ENCODE measurements around the gene NSUN7.
"Not testable (repeated sequence)": the region's sequence is repeated elsewhere in the genome, so short reads cannot be mapped to it uniquely, and the experiment has no call there.

The NSUN7 gene

DNA sequence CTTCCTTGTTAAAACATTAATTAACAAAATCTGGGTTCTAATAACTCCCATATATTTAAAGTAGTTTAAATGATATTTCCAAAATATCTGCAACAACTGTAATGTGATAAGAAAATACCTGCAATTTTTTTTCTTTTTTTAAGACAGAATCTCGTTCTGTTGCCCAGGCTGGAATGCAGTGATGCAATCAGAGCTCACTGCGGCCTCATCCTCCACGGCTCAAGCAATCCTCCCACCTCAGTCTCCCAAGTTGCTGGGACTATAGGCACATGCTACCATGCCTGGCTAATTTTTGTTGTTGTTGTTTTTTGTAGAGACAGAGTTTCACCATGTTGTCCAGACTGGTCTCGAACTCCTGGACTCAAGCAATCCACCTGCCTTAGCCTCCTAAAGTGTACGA lies 45.7 kb upstream of the NSUN7 start:
- TF ChIP-seq EZH2 (IDR thresholded peaks at IDR 0.05; ENCODE audit: borderline replicate concordance, low read depth, low read length, severe bottlenecking), result no peak
- TF ChIP-seq, protein P1, sequence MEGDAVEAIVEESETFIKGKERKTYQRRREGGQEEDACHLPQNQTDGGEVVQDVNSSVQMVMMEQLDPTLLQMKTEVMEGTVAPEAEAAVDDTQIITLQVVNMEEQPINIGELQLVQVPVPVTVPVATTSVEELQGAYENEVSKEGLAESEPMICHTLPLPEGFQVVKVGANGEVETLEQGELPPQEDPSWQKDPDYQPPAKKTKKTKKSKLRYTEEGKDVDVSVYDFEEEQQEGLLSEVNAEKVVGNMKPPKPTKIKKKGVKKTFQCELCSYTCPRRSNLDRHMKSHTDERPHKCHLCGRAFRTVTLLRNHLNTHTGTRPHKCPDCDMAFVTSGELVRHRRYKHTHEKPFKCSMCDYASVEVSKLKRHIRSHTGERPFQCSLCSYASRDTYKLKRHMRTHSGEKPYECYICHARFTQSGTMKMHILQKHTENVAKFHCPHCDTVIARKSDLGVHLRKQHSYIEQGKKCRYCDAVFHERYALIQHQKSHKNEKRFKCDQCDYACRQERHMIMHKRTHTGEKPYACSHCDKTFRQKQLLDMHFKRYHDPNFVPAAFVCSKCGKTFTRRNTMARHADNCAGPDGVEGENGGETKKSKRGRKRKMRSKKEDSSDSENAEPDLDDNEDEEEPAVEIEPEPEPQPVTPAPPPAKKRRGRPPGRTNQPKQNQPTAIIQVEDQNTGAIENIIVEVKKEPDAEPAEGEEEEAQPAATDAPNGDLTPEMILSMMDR (IDR thresholded peaks at IDR 0.05; ENCODE audit: borderline replicate concordance, extremely low read depth, low read length, poor library complexity, severe bottlenecking), result no peak
- H3K4me1 ChIP-seq (ENCODE audit: insufficient read depth, low read length), result no peaks in the 10 kb centered on the region
- H2AFZ ChIP-seq (ENCODE audit: low read depth, low read length), result no peak overlapping the region
- H3K36me3 ChIP-seq (ENCODE audit: insufficient read depth, low read length), result no peaks in the 10 kb centered on the region
- H3K27me3 ChIP-seq (ENCODE audit: insufficient read depth, low read length, poor library complexity), result peaks cover 3% of the 10 kb centered on the region
- H4K20me1 ChIP-seq (ENCODE audit: insufficient read depth, low read length), result no peaks in the 10 kb centered on the region
- H3K4me2 ChIP-seq (ENCODE audit: insufficient read depth, low read length), result no peak overlapping the region
- H3K9me3 ChIP-seq (ENCODE audit: insufficient read depth, low read length, severe bottlenecking), result no peaks in the 10 kb centered on the region
- H3K4me3 ChIP-seq (ENCODE audit: low read depth in 1 of 2, low read length in 2 of 2), result no peak overlapping the region
- no peak for DNase-seq
- H3K27ac ChIP-seq (ENCODE audit: low read length), result no peak overlapping the region
- no peak overlapping the region for H3K9ac ChIP-seq (ENCODE audit: low read depth, low read length)
- no peaks in the 10 kb centered on the region for H3K79me2 ChIP-seq (ENCODE audit: insufficient read depth, low read length)
- no peak for ATAC-seq (ENCODE audit: insufficient read depth, low read depth)

DNA sequence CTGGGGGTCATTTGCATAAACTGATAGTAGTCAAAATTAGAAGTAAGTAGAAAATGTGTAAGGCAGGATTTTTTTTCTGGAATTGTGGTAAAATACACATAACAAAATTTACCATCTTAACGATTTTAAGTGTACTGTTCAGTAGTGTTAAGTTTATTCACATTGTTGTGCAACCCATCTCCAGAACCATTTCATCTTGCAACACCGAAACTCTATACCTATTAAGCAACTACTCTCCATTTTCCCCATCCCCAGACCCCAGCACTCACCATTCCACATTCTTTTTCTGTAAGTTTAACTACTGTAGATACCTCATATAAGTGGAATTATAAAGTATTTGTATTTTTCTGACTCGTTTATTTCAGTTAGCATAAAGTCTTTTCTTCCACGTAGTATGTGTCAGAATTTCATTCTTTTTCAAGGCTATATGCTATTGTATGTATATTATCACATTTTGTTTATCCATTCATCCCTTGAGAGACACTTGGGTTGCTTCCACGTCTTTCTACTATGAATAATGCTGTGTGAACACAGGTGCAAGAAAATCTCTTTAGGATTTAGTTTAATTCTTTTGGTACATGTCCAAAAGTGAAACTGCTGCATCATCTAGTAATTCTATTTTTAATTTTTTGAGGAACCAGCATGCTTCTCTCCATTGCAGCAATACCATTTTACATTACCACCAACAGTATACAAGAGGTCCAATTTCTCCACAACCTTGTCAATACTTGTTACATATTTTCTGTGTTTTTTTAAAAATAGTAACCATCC lies 39.1 kb upstream of the NSUN7 start:
- no peak for ATAC-seq (ENCODE audit: insufficient read depth, low read depth)
- no peak overlapping the region for H2AFZ ChIP-seq (ENCODE audit: low read depth, low read length)
- H3K36me3 ChIP-seq (ENCODE audit: insufficient read depth, low read length), result no peaks in the 10 kb centered on the region
- no peak overlapping the region for H3K9ac ChIP-seq (ENCODE audit: low read depth, low read length)
- no peaks in the 10 kb centered on the region for H3K4me1 ChIP-seq (ENCODE audit: insufficient read depth, low read length)
- H3K4me3 ChIP-seq (ENCODE audit: low read depth in 1 of 2, low read length in 2 of 2), result no peak overlapping the region
- DNase-seq, result no peak
- H4K20me1 ChIP-seq (ENCODE audit: insufficient read depth, low read length), result no peaks in the 10 kb centered on the region
- TF ChIP-seq EZH2 (IDR thresholded peaks at IDR 0.05; ENCODE audit: borderline replicate concordance, low read depth, low read length, severe bottlenecking), result no peak
- H3K27me3 ChIP-seq (ENCODE audit: insufficient read depth, low read length, poor library complexity), result no peaks in the 10 kb centered on the region
- no peak overlapping the region for H3K4me2 ChIP-seq (ENCODE audit: insufficient read depth, low read length)
- no peaks in the 10 kb centered on the region for H3K79me2 ChIP-seq (ENCODE audit: insufficient read depth, low read length)
- H3K27ac ChIP-seq (ENCODE audit: low read length), result no peak overlapping the region
- no peaks in the 10 kb centered on the region for H3K9me3 ChIP-seq (ENCODE audit: insufficient read depth, low read length, severe bottlenecking)

DNA sequence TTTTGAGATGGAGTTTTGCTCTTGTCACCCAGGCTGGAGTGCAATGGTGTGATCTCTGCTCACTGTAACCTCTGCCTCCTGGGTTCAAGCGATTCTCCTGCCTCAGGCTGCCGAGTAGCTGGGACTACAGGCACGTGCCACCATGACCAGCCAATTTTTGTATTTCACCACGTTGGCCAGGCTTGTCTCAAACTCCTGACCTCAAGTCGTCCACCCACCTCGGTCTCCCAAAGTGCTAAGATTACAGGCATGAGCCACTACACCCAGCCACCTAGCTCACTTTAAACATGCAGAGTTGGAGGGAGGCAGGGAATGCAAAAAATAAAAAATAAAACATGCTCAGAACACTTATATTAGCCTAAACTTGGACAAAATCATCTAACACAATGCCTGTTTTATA lies 36.8 kb upstream of the NSUN7 start:
- not testable (repeated sequence) for DNase-seq; ATAC-seq (ENCODE audit: insufficient read depth, low read depth); H3K36me3 ChIP-seq (ENCODE audit: insufficient read depth, low read length); H3K4me2 ChIP-seq (ENCODE audit: insufficient read depth, low read length); H3K9ac ChIP-seq (ENCODE audit: low read depth, low read length); H3K4me3 ChIP-seq (ENCODE audit: low read depth in 1 of 2, low read length in 2 of 2); H3K9me3 ChIP-seq (ENCODE audit: insufficient read depth, low read length, severe bottlenecking); H2AFZ ChIP-seq (ENCODE audit: low read depth, low read length); H3K27me3 ChIP-seq (ENCODE audit: insufficient read depth, low read length, poor library complexity); H4K20me1 ChIP-seq (ENCODE audit: insufficient read depth, low read length); H3K27ac ChIP-seq (ENCODE audit: low read length); H3K79me2 ChIP-seq (ENCODE audit: insufficient read depth, low read length); H3K4me1 ChIP-seq (ENCODE audit: insufficient read depth, low read length)

DNA sequence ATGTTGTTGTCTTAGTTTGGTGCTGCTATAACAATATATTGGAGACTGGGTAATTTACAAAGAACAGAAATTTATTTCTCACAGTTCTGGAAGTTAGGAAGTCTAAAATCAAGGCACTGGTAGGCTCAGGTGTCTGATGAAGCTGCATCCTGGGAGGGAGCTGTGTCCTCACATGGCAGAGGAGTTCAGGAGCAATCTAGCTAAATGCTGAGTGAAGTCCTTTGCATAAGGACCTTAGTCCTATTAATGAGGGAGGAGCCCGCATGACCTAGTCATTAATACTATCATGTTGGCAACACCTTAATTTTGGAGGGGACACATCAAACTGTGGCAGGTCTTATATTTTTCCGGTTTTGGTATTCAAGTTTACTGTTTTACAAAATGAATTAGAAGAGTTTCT lies 36.0 kb upstream of the NSUN7 start:
- TF ChIP-seq, protein P1 (IDR thresholded peaks at IDR 0.05; ENCODE audit: borderline replicate concordance, extremely low read depth, low read length, poor library complexity, severe bottlenecking), result no peak
- no peak for TF ChIP-seq EZH2 (IDR thresholded peaks at IDR 0.05; ENCODE audit: borderline replicate concordance, low read depth, low read length, severe bottlenecking)
- no peak for DNase-seq

More for the DNA sequence above, 36.0 kb upstream of the NSUN7 start:
- Histone ChIP-seq H2AFZ (ENCODE audit: low read depth, low read length) (no peak overlapping the region), H3K9me3 (ENCODE audit: insufficient read depth, low read length, severe bottlenecking) (no peaks in the 10 kb centered on the region), H3K27ac (ENCODE audit: low read length) (no peak overlapping the region), H3K9ac (ENCODE audit: low read depth, low read length) (no peak overlapping the region), H3K4me2 (ENCODE audit: insufficient read depth, low read length) (no peak overlapping the region), H3K4me1 (ENCODE audit: insufficient read depth, low read length) (no peaks in the 10 kb centered on the region), H4K20me1 (ENCODE audit: insufficient read depth, low read length) (no peaks in the 10 kb centered on the region), H3K36me3 (ENCODE audit: insufficient read depth, low read length) (no peaks in the 10 kb centered on the region), H3K4me3 (ENCODE audit: low read depth in 1 of 2, low read length in 2 of 2) (no peak overlapping the region), H3K79me2 (ENCODE audit: insufficient read depth, low read length) (no peaks in the 10 kb centered on the region), H3K27me3 (ENCODE audit: insufficient read depth, low read length, poor library complexity) (peaks cover 3% of the 10 kb centered on the region)
- ATAC-seq (ENCODE audit: insufficient read depth, low read depth), result no peak
